ENCODE measurements around the gene PTDSS2.
"Not testable (repeated sequence)": the region's sequence is repeated elsewhere in the genome, so short reads cannot be mapped to it uniquely, and the experiment has no call there.

The PTDSS2 gene

GRCh38 chr11:433641-434040, 16.4 kb upstream of the PTDSS2 start:
- DNase-seq: no peak

- DNase-seq: no peak
Observed at GRCh38 chr11:434496-434895, 15.6 kb upstream of the PTDSS2 start.

GRCh38 chr11:434999-435740, 14.9 kb upstream of the PTDSS2 start:
- DNase-seq: not testable (repeated sequence)

- no peak for DNase-seq
Observed at GRCh38 chr11:437228-437870, 12.7 kb upstream of the PTDSS2 start.

GRCh38 chr11:438101-438844, 11.8 kb upstream of the PTDSS2 start:
- no peak for DNase-seq

GRCh38 chr11:439315-440064, 10.6 kb upstream of the PTDSS2 start:
- DNase-seq: no peak

GRCh38 chr11:440065-441042, 9.7 kb upstream of the PTDSS2 start:
- no peak for DNase-seq

GRCh38 chr11:441043-441417, 9.0 kb upstream of the PTDSS2 start:
- DNase-seq: no peak

GRCh38 chr11:441418-442274, 8.4 kb upstream of the PTDSS2 start, which contains the start of gene ANO9:
Gene ANO9 (minus strand): TSS chr11:442011. CDS start chr11:441926, 85 bp downstream.
- DNase-seq: peak; percentile 54

- no peak for DNase-seq
Observed at GRCh38 chr11:442611-443081, 7.4 kb upstream of the PTDSS2 start.

GRCh38 chr11:443542-444199, 6.4 kb upstream of the PTDSS2 start:
- no peak for DNase-seq

GRCh38 chr11:444396-445144, 5.5 kb upstream of the PTDSS2 start:
- DNase-seq: no peak

- no peak for DNase-seq
Observed at GRCh38 chr11:445765-446588, 4.1 kb upstream of the PTDSS2 start.

GRCh38 chr11:446891-447290, 3.2 kb upstream of the PTDSS2 start:
- no peak for DNase-seq

GRCh38 chr11:447923-448731, 2.0 kb upstream of the PTDSS2 start:
- peak; percentile 88 for DNase-seq

GRCh38 chr11:450809-451451, 851 bp downstream of the PTDSS2 start:
- DNase-seq: peak; percentile 81

- no peak for DNase-seq
Observed at GRCh38 chr11:451738-452137, 1.7 kb downstream of the PTDSS2 start.

Data from CD4-positive, alpha-beta T cell treated with Interleukin-4 for 4 hours (primary cell).